ENCODE data around the gene RAB5B. TPM values are rescaled to one million over a fixed set of nuclear protein-coding genes. Genes with fewer than 3 reads are reported as not detected.
A peak's percentile ranks its signal among the peaks of the same experiment; 100 is the strongest.

RAB5B gene
- total RNA-seq, 4 donors from 2014 or later: 75.5 to 84.9 (median 81.8) TPM

- TF ChIP-seq POLR2A (IDR thresholded peaks at IDR 0.05) (no peak), CTCF (IDR thresholded peaks at IDR 0.05 in 4 of 5, conservative IDR thresholded peaks at IDR 0.05 in 1 of 5) (peak in 3 of 5 experiments; percentile 13 to 43 (median 21))
- in situ Hi-C loops (cut with MboI; ENCODE audit: low sequenced_read_pairs in 4 of 4) (loop anchor here in 2 of 4 donors (10.0 to 25.0 kb wide), 3 partner anchors 116 to 294 kb away; partner anchors contain the start of genes ORMDL2 (in 2 of the 2), SARNP (in 2 of the 2) and OR10P1 (in 1 of the 2)), intact Hi-C loops (cut with DNase I; ENCODE audit: low total_unique reads) (no loop called here)
- Histone ChIP-seq H3K4me1 (peaks cover 25 to 38% of the 10 kb centered on the region in 2 donors), H3K9me3 (no peaks in the 10 kb centered on the region), H3K27ac (peak within 1 kb of the TSS; percentile 41 to 74 (median 61)), H3K4me3 (peak within 1 kb of the TSS; percentile 47 to 66 (median 66)), H3K27me3 (peaks cover 6 to 34% (median 14%) of the 10 kb centered on the region in 3 donors), H3K36me3 (no peaks in the 10 kb centered on the region)
- no peak for DNase-seq
- no peak for ATAC-seq
These were observed 43.0 kb upstream of the RAB5B start, which contains the start of gene DGKA for GRCh38 chr12:55930771-55931316. DGKA (plus strand) TSS chr12:55931162; CDS start chr12:55936504, 5,342 bp downstream.

- H3K4me3 ChIP-seq: peak overlapping the region; percentile 47 to 66 (median 66)
- DNase-seq (no peak), ATAC-seq (no peak)
- peaks cover 20 to 33% of the 10 kb centered on the region in 2 donors for H3K4me1 ChIP-seq
- TF ChIP-seq CTCF (IDR thresholded peaks at IDR 0.05 in 4 of 5, conservative IDR thresholded peaks at IDR 0.05 in 1 of 5) (no peak), POLR2A (IDR thresholded peaks at IDR 0.05) (no peak)
- no peaks in the 10 kb centered on the region for H3K9me3 ChIP-seq
- in situ Hi-C loops (cut with MboI; ENCODE audit: low sequenced_read_pairs in 4 of 4): loop anchor here in 2 of 4 donors (10.0 to 25.0 kb wide), 3 partner anchors 117 to 294 kb away; partner anchors contain the start of genes ORMDL2 (in 2 of the 2), SARNP (in 2 of the 2) and OR10P1 (in 1 of the 2)
- intact Hi-C loops (cut with DNase I; ENCODE audit: low total_unique reads): no loop called here
- H3K27ac ChIP-seq: peak overlapping the region; percentile 41 to 74 (median 61)
- no peaks in the 10 kb centered on the region for H3K36me3 ChIP-seq
- H3K27me3 ChIP-seq: peaks cover 6 to 34% (median 14%) of the 10 kb centered on the region in 3 donors
These were observed 42.5 kb upstream of the RAB5B start for GRCh38 chr12:55931317-55931779.

- ATAC-seq: peak in 1 of 2 donors; percentile 33
- TF ChIP-seq POLR2A (IDR thresholded peaks at IDR 0.05) (peak; percentile 9 to 23), CTCF (IDR thresholded peaks at IDR 0.05 in 4 of 5, conservative IDR thresholded peaks at IDR 0.05 in 1 of 5) (no peak)
- Histone ChIP-seq H3K9me3 (no peaks in the 10 kb centered on the region), H3K4me1 (peaks cover 20 to 31% of the 10 kb centered on the region in 2 donors), H3K4me3 (peak overlapping the region; percentile 47 to 66 (median 66)), H3K27me3 (peaks cover 6 to 34% (median 14%) of the 10 kb centered on the region in 3 donors), H3K36me3 (no peaks in the 10 kb centered on the region), H3K27ac (peak overlapping the region; percentile 41 to 74 (median 61))
- intact Hi-C loops (cut with DNase I; ENCODE audit: low total_unique reads) (no loop called here), in situ Hi-C loops (cut with MboI; ENCODE audit: low sequenced_read_pairs in 4 of 4) (loop anchor here in 2 of 4 donors (10.0 to 25.0 kb wide), 3 partner anchors 117 to 295 kb away; partner anchors contain the start of genes ORMDL2 (in 2 of the 2), SARNP (in 2 of the 2) and OR10P1 (in 1 of the 2))
- DNase-seq: peak; percentile 13 to 21
These were observed 41.9 kb upstream of the RAB5B start for GRCh38 chr12:55931780-55932550.

- peak overlapping the region; percentile 47 to 66 (median 66) for H3K4me3 ChIP-seq
- peak overlapping the region in 1 of 4 donors; percentile 62 for H3K27ac ChIP-seq
- TF ChIP-seq POLR2A (IDR thresholded peaks at IDR 0.05): no peak
- TF ChIP-seq CTCF (IDR thresholded peaks at IDR 0.05 in 4 of 5, conservative IDR thresholded peaks at IDR 0.05 in 1 of 5): no peak
- DNase-seq (no peak), ATAC-seq (no peak)
- H3K27me3 ChIP-seq: peaks cover 6 to 34% (median 14%) of the 10 kb centered on the region in 3 donors
- peaks cover 20 to 31% of the 10 kb centered on the region in 2 donors for H3K4me1 ChIP-seq
- H3K9me3 ChIP-seq: no peaks in the 10 kb centered on the region
- intact Hi-C loops (cut with DNase I; ENCODE audit: low total_unique reads) (no loop called here), in situ Hi-C loops (cut with MboI; ENCODE audit: low sequenced_read_pairs in 4 of 4) (loop anchor here in 2 of 4 donors (10.0 to 25.0 kb wide), 3 partner anchors 118 to 295 kb away; partner anchors contain the start of genes ORMDL2 (in 2 of the 2), SARNP (in 2 of the 2) and OR10P1 (in 1 of the 2))
- H3K36me3 ChIP-seq: no peaks in the 10 kb centered on the region
These were observed 41.3 kb upstream of the RAB5B start for GRCh38 chr12:55932551-55932910.
